ENCODE measurements around the gene ANXA11.
"Not testable (repeated sequence)": the region's sequence is repeated elsewhere in the genome, so short reads cannot be mapped to it uniquely, and the experiment has no call there.

Gene ANXA11

DNA sequence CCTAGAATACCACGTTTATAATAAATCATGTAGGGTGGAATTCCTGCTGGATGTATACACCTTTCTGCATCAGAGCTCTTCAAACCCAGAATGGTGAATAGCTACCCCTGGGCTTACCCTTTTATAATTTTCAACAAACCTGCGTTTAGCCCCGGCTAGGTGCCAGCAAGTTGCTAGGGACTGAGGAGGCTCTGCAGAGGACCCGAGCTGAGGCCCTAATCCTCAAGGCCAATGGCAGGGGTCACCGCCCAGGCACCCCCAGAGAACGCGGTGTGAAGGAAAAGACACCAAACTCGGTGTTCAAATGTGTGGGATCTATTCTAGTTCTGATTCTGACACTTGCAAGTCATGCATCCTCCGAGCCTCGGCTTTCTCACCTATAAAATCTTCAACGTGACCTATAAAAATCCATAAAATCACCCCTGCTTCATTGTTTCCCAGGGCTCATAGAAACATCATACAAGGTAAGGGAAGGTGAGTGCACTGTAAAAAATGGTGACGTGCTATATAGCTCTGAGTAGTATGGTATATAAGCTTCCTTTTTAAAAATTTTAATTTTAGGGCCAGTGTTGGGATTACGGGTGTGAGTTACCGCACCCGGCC is 2.5 kb upstream of the ANXA11 start:
- DNase-seq (ENCODE audit: low spot score), result no peak

- no peak for DNase-seq (ENCODE audit: low spot score)
Observed at GRCh38 chr10:80206277-80206655, 929 bp upstream of the ANXA11 start.

DNA sequence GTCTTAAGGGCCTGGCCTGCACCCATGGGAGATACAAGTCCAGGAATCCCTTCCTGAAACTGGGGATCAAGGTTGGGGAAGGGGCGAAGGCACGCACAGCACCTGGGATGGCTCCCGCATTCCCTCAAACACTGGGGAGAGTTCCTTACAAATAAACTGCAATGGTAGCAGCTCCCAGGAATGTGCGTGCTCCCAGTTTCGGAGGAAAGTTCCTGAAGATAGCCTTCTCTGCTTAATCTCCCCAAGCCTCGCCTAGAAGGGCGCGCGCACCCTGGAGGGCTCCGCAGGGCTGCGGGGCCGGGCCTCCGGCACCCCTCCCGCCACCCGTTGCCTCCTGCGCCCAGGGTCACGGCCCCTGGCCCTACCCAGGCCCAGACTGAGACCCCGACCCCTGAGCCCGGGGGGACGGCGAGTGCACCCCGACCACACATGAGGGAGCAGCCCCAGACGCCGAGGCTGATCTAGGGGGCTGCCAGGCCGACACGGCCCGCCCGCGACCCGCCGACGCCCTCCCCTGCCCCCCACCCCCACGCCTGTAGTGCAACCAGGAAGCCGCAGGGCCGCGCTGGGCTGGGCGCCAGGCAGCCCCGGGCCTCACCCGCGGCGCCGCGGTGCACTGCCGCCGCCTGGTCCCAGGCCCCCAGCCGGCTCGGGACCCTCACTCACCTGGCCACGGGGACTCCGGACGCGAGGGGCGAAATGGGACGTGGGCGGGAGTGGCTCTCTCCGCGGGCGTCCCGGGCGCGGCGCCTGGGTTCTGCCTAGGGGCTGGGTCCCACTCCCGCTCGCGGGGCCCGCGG is 460 bp downstream of the ANXA11 start:
- peak; percentile 39 for DNase-seq (ENCODE audit: low spot score)

DNA sequence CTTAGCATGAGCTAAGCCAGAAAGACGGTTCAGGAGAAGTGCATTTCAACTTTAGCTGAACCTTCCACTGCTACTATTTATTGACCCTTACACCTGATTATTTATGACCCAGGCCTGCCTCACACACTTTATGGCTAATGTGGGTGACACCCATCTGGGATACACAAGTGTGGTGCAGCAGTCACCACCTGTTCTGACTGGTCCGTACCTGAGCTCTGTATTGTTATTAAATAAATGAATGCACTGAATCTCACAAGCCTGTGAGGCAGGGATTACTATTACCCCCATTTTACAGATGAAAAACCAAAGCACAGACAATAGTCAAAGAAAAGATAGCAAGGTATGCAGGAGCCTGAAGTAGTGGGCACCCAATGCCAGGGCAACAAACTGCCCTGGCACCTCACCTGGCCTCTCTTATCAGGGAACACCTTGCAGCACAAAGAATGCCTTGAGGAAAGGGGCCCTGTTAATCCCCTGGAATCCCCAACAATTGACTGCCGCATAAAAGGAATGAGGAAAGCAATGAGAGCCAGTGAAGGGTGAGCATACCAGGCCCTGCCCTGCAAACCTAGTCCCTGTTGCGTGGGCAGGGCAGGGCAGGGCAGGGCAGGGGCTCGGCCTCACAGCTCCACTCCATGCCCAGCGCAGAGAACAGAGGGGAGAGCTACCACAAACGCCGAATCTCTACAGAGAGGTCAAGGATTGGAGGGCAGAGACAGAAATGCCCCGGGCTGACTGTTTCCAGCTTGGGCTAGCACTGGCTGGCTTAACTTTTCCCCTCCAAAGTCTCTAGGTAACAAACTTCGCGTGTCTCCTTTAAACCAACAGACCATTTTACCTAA is 1.3 kb downstream of the ANXA11 start:
- peak; percentile 35 for DNase-seq (ENCODE audit: low spot score)

GRCh38 chr10:80202934-80203834 is 2.2 kb downstream of the ANXA11 start:
- DNase-seq (ENCODE audit: low spot score), result peak; percentile 65

- DNase-seq (ENCODE audit: low spot score), result not testable (repeated sequence)
Observed at GRCh38 chr10:80202530-80202929, 2.8 kb downstream of the ANXA11 start.

GRCh38 chr10:80201608-80202141 is 3.7 kb downstream of the ANXA11 start:
- DNase-seq (ENCODE audit: low spot score), result no peak

DNA sequence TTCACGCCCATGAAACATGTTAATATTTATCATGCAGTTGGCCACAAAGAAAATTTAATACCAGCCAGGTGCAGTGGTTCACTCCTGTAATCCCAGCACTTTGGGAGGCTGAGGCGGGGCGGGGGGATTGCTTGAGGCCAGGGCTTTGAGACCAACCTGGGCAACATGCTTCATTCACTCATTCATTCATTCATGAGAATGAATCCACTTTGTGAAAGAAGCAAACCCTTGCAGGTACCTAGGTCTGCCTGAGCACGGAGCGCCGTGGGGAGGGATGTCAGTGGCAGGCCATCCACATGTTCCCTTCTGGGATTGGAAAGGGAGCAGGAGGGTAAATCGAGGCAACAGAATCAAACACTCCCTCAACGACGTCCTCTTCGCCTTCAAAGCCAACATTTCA is 4.7 kb downstream of the ANXA11 start:
- no peak for DNase-seq (ENCODE audit: low spot score)

- no peak for DNase-seq (ENCODE audit: low spot score)
Observed at GRCh38 chr10:80200259-80200658, 5.1 kb downstream of the ANXA11 start.

DNA sequence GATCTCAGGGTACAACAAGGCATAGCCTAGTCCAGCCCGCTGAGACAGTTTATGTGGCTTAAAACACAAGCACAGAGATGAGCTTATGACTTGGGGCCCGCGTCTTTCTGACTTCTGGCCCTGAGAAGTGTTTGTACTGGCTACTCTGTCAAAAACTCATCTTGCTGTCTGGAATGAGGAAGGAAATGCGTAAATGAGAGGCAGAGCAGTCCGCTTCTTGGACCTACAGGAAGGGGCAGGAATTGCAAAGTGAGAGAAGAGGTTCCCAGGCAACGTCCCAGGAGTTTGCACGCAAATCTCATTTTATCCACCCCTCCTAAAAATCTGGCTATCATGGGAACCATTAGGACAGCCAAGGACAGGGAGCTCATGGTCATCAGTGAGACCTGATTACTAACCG is 5.5 kb downstream of the ANXA11 start:
- DNase-seq (ENCODE audit: low spot score), result no peak

DNA sequence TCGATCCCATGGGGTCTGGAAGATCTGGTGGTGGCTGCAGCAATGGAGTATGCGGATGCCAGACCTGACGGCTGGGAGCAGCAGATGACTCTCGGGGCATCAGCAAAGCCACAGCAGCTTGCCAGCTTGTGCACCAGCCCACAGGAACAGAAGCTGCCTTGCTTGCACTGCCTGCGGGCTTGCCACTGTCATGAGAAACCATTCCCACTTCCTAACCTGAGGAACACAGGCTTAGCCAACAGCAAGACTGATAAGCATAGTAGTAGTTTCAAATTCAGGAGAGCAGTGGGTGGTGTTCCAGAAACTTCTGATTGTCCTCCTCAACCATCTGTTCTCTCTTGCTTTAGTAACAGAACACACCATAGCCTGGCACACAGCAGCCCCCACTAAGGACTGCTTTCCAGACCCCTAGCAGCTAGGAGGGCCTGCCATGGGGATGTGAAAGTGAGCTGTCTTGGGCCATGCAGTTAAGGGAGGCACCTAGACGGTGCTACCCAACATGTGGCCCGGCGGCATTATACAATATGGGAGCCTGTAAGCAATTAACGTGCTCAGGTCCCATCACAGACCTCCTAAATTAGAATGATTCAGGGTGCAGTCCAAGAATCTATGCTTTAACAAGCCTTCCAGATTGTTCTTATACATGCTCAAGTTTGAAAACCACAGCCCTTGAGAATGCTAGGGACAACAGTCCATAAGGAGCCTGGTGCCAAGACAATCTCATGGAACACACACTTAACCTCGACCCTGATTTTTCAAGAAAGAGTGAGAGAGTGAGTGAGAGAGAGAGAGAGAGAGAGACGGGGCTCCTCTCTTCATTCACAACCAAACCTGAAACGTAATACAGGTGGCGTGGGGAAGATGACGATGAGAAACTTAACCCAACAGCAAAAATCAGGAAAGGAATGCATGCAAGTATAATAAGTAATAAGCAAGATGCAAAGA is 7.1 kb downstream of the ANXA11 start:
- DNase-seq (ENCODE audit: low spot score), result peak; percentile 70

GRCh38 chr10:80196950-80197315 is 8.4 kb downstream of the ANXA11 start:
- DNase-seq (ENCODE audit: low spot score), result no peak

DNA sequence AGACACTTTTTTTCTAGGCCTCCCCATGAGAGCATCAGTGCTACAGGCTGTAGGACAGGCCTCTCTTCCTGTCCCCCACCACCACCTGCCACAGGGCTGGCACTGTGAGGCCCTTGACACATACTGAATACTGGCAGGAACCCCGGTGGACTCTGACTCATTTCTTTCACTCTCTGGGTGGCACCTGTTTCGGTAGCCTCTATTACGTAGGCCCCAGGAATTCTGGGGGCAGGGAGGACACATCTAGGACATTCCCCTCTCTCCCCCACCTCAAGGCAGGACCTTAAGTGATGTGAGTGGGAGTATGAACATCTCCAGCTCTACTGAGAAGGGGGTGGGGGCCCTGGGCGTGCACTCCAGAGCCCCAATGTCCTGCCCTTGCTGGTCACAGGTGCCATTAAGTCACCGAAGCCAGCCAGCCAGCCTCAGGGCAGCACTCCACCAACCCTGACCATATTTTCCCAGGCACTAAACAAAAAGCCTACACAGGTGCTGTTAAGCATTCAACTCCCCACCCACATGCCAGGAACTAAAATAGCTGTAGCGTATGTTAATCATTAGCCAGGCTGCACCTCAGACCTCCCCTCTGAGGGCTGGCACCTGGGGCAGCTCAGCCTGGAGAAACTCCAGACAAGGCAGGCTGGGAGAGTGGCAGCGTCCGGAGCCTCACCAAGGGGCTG is 8.9 kb downstream of the ANXA11 start:
- DNase-seq (ENCODE audit: low spot score), result peak; percentile 85

DNA sequence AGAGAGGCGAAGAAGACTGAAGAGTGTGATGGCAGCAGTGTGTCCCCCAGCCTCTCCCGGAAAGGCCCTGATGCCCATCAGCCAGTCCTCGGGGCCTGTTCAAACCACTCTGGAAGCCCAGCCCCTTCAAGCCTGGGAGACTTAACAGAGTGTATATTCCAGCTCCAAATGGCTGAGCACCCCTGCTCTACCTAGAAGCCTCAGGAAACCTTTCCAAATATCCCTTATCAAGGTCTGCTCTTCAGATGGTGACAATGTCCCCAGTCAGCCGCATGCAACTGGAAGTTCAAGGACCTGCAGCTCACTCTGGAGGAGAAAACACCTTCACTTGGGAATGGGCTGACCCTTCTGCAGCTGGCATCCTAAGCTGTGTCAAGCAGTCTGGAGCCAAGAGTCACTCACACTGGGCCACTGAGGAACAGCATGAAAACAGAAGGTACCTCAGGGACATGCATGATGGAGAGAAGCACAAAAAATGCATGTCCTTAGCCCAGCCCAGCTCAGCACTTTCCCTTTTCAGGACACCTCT is 10.2 kb downstream of the ANXA11 start:
- DNase-seq (ENCODE audit: low spot score), result no peak

DNA sequence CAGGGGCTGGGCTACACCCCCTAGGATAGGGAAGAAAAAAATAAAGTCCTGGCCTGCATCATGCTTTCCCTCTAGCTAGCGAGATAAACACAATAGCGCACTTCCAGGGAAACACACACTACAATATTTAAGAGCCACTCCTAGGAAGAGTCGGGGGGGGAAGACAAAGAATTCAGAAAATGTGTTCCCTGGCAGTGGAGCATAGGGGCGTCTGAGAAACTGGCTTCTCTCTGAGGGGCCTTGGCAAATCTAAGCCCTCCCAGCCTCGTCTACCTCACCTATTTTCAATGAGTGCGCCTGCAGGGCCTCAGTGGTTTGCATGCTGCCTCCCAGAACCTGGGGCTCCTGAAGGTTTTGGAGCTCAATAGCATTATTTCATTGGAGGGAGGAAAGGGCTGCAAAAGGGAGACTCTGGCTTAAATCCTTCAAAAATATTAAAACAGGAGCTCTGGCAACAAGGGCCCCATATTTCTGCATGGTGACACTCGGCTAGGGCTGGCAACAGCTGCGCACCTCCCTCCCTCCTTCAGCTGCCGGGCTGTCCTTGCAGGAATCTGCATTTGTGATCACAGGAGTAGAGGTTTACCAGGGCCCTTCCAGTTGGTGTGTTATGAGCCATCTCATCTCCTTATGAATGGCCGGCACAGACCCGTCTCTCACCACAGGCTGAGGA is 10.8 kb downstream of the ANXA11 start:
- DNase-seq (ENCODE audit: low spot score), result no peak

- no peak for DNase-seq (ENCODE audit: low spot score)
Observed at GRCh38 chr10:80192553-80192952, 12.8 kb downstream of the ANXA11 start.

DNA sequence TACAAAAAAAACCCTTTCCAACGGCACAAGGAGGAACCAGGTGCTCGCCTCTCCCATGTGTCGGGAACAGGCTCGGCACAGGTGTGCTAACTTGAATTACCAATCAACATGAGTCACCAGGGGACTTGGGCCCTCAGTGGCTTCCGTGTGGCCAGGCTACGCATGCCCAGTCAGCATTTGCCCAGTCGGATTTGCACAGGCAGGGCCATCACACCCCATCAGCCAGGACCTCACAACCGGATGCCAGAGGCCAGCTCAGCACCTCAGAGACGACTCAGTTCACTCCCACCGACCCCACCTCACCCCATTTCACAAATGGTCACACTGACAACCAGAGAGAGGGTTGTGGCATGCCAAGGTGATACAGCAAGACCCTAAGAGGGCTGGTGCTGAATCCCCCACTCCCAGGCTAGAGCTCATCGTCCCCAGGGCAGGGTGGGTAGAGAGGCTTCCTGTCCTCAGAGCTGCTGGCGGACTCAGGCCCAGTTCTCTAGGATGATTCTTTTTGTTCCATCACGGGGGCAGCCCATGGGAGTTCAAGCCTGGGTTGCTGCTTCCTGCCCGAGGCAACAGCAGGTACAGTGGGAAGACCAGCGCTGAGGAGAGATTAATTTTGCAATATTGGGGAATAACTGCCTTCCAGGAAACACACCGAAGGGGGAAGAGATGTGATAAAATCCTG is 13.6 kb downstream of the ANXA11 start:
- no peak for DNase-seq (ENCODE audit: low spot score)

DNA sequence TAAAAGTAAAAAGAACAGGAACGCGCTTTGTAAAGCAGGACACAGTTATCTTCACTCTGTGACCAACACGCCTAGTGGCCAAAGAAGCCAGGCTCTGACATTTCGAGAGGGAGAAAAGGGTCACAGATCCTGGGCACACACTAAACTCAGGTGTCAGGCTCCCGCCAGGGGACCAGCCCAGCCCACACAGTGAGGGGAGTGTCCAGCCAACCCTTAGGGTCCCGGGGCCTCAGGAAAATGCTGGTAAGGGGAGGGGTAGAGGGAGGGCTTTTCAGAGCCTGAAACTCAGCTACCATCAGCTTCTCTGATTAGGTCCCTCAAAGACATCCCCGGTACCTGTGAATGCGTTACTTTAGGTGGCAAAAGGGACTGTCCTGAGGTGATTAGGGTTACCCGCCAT is 16.6 kb downstream of the ANXA11 start:
- DNase-seq (ENCODE audit: low spot score), result no peak

Data from cerebellar cortex (tissue), 1 donor.